Muscle of back (tissue), 11 donors: ENCODE results near the gene ARID1A. TPM values are rescaled to one million over a fixed set of nuclear protein-coding genes. Genes with fewer than 3 reads are reported as not detected.

Experiments
- DNase-seq, 3 donors: peaks; one replicate each; pipeline versions ENCODE4 v3.0.0 to v3.0.0-alpha.2; 2013
- polyA plus RNA-seq, 10 donors: library from polyadenylated mRNA; unstranded; fragments of 120-200 nt; gene quantifications; one replicate each; pipeline ENCODE4 v1.2.1, GENCODE V29; 2013; ENCODE audit not compliant: insufficient read length in 10 of 10

ARID1A gene
- polyA plus RNA-seq, 10 donors = 39.9 to 50.6 (median 45.2) TPM

DNA sequence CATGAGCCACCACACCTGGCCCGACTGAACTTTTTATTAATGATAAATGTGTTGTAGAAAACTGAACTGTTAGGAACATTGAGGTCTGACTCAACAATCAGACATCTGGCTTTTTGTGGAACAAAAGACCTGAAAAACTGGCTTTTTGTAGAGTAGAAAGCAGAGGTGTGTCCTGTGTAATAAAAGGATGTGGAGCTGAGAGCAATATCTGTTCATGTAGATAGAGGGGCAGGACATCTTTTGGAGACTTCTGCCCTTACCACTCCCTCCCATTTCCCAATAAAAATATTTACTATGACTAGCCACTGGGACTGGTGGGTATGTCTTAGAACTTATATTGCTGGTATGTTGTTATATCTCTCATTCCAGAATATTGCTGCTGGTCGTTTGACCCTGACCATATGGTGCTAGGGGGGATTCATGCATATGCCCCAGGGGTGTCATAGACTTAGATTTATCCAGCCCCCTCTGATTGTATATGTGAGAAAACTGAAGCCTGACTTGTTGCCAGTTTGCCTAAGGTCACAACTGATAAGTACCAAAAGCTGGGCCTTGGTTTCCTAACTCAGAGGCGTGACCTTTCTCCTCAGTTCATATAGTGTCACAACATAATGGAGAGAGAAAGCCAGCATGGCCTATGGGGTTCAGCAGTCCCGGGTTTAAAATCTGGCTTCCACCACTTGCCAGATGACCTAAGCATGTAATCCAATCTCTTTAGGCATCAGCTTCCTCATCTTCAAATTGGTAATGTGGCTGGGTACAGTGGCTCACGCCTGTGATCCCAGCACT is 58.5 kb downstream of the ARID1A start:
- DNase-seq = no peak

DNA sequence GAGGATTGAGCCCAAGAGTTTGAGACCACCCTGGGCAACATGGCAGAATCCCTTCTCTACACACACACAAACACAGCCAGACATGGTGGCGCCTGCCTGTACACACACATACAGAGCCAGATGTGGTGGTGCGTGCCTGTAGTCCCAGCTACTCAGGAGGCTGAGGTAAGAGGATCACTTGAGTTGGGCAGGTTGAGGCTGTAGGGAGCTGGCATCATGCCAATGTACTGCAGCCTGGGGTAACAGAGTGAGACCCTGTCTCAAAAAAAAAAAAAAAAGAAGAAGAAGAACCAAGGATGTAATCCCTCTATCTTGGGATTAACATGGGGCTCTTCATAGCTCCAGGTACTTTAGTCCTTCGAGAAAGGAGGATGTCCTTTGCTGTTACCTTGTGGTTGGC is 62.5 kb downstream of the ARID1A start:
- no peak for DNase-seq

DNA sequence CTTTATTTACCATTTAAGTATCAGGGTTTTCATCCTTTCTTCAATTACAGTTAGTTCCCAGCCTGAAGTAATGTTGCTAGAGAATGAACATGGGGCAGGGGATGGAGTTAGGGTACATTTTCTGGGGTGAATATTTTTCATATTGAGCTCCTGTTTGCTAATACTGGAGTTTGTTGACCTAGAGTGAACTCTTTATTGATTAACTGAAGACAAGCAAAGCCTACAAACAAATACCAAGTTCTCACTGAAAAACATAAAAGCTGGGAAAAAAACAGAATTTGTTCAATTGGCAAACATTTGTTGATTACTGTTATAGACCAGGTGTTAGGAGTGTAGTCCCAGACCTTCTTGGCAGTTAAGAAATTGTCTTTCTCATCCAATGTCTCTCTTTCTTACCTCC is 63.7 kb downstream of the ARID1A start:
- no peak for DNase-seq

DNA sequence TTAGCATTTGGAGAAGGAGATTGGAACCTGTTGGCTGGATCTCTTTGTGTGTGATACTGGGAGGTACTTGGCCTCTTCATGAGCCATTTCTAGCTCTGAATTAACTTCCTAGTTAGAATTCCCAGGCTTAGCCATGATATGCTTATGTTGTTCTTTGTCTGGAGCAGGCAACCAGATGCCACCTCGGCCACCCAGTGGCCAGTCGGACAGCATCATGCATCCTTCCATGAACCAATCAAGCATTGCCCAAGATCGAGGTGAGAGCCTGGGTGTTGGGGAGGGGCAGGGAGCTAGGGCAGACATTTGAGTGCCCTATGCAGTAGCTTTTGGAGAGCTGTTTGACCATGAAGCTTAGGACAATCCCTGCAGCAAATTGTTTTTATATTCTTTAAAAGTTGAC is 65.4 kb downstream of the ARID1A start:
- DNase-seq = no peak

DNA sequence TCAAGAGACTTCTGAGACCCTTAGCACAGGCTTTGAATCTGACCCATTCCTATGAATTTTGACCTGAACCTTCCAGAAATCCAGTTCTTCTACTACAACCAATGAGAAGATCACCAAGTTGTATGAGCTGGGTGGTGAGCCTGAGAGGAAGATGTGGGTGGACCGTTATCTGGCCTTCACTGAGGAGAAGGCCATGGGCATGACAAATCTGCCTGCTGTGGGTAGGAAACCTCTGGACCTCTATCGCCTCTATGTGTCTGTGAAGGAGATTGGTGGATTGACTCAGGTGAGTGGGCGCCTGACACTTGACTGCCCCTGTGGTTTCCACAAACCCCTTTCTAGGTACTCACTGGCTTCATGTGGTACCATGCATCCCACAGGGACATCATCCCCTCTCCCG is 71.9 kb downstream of the ARID1A start:
- DNase-seq = no peak

DNA sequence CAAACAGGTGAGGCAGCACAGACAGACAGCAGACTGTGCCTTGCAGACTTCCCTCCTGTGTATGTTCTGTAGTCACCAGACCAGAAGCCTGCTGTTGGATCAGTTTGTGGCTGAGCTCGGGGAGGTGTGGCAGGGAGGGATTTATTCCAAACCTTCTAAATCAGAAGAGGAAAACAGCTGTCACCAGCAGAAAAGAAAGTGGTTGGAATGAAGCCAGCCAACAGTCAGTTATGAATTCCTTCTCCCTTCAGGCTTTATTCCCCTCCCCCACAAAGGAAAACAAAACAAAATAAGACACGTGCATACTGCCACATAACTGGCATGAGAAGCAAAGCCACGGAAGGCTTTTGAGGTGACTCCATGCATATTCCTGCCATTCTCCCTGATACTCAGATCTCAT is 72.9 kb downstream of the ARID1A start:
- peak; percentile 16 to 71 (median 49) for DNase-seq

DNA sequence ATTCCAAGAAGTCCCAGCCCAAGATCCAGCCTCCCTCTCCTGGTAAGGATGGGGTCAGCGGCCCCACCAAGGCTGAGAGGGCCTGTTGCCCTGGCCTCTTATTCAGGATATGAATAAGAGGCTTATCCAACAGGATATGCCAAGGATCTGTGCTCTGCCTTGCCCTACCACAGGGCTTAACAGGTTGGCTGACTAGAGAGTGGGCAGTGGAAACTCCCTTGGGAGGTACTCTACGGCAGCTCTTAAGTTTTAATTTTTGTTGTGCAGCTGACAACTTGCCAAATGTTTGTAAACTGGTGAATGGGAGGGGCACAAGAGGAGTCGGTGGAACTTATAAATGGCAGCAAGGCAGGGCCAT is 75.4 kb downstream of the ARID1A start:
- no peak for DNase-seq

DNA sequence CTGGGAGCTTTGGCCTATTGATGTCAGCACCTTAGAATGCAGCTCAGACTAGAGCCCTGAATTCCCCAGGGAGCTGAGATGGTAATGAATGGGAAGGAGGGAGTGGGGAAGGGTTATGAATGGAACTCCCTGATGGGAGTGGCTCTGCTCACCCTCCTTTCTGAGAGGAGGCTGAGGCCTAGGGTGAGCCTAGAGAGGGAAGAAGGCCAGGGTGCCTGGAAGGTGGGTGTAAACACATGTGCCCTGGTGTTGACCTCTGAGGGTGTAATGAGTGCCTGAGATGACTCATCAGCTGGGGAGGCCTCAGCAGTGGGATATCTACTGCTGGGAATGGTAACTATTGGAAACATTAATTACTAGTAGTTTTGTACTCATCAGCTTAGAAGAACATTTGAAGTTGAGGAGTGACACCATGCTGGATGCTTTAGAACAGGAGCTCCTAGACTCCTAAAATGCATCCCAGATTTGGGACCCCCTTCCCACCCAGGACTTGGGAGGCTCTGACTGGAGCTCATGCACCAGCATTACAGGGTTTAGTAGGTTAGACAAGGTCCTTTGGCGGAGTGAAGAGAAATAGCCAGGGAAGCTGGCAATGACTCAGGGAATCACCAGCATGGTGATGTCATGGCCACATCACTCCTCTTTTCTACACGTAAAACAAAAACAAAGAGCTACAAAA is 76.0 kb downstream of the ARID1A start:
- DNase-seq = peak; percentile 16 to 92 (median 33)

DNA sequence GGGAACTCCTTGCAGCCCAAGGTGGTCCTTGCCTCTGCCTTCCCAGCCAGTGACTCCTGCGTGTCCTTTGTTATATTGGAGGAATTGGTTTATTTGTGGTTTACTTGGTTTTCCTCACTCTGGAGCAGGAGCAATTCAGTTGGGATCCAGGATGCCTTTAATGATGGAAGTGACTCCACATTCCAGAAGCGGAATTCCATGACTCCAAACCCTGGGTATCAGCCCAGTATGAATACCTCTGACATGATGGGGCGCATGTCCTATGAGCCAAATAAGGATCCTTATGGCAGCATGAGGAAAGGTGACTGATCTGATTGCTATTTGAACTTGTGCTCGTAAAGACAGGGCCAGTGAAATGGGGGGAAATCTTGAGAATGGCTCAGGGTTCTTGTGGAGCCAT is 76.9 kb downstream of the ARID1A start:
- peak in 1 of 3 donors; percentile 98 for DNase-seq

DNA sequence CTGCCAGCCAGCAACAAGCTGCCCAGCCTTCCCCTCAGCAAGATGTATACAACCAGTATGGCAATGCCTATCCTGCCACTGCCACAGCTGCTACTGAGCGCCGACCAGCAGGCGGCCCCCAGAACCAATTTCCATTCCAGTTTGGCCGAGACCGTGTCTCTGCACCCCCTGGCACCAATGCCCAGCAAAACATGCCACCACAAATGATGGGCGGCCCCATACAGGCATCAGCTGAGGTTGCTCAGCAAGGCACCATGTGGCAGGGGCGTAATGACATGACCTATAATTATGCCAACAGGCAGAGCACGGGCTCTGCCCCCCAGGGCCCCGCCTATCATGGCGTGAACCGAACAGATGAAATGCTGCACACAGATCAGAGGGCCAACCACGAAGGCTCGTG is 78.6 kb downstream of the ARID1A start:
- DNase-seq = no peak

DNA sequence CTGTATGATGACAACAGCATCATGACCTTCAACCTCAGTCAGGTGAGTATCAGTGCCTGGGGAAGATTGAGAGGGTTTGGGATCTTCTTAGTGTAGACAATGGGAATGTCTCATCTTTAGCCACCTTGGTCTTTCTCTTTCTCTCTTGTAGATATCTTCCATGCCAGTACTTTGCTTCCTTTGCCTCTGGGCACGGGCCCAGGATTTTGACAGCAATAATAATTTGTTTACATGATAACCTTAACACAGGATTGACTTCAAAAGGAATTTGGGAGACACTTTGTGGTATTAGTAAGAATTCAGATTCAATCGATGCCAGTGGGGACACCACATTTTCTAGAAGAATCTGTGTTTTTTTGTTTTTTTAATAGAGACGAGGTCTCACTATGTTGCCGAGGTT is 79.9 kb downstream of the ARID1A start:
- DNase-seq = no peak

DNA sequence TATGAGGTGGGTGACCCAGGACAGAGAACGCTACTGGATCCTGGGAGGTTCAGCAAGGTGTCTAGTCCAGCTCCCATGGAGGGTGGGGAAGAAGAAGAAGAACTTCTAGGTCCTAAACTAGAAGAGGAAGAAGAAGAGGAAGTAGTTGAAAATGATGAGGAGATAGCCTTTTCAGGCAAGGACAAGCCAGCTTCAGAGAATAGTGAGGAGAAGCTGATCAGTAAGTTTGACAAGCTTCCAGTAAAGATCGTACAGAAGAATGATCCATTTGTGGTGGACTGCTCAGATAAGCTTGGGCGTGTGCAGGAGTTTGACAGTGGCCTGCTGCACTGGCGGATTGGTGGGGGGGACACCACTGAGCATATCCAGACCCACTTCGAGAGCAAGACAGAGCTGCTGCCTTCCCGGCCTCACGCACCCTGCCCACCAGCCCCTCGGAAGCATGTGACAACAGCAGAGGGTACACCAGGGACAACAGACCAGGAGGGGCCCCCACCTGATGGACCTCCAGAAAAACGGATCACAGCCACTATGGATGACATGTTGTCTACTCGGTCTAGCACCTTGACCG is 83.4 kb downstream of the ARID1A start:
- no peak for DNase-seq

DNA sequence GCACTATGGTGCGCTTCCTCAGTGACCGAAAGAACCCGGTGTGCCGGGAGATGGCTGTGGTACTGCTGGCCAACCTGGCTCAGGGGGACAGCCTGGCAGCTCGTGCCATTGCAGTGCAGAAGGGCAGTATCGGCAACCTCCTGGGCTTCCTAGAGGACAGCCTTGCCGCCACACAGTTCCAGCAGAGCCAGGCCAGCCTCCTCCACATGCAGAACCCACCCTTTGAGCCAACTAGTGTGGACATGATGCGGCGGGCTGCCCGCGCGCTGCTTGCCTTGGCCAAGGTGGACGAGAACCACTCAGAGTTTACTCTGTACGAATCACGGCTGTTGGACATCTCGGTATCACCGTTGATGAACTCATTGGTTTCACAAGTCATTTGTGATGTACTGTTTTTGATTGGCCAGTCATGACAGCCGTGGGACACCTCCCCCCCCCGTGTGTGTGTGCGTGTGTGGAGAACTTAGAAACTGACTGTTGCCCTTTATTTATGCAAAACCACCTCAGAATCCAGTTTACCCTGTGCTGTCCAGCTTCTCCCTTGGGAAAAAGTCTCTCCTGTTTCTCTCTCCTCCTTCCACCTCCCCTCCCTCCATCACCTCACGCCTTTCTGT is 84.6 kb downstream of the ARID1A start:
- no peak for DNase-seq

DNA sequence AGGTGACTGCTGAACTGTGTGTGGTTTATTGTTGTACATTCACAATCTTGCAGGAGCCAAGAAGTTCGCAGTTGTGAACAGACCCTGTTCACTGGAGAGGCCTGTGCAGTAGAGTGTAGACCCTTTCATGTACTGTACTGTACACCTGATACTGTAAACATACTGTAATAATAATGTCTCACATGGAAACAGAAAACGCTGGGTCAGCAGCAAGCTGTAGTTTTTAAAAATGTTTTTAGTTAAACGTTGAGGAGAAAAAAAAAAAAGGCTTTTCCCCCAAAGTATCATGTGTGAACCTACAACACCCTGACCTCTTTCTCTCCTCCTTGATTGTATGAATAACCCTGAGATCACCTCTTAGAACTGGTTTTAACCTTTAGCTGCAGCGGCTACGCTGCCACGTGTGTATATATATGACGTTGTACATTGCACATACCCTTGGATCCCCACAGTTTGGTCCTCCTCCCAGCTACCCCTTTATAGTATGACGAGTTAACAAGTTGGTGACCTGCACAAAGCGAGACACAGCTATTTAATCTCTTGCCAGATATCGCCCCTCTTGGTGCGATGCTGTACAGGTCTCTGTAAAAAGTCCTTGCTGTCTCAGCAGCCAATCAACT is 85.5 kb downstream of the ARID1A start:
- no peak for DNase-seq

DNA sequence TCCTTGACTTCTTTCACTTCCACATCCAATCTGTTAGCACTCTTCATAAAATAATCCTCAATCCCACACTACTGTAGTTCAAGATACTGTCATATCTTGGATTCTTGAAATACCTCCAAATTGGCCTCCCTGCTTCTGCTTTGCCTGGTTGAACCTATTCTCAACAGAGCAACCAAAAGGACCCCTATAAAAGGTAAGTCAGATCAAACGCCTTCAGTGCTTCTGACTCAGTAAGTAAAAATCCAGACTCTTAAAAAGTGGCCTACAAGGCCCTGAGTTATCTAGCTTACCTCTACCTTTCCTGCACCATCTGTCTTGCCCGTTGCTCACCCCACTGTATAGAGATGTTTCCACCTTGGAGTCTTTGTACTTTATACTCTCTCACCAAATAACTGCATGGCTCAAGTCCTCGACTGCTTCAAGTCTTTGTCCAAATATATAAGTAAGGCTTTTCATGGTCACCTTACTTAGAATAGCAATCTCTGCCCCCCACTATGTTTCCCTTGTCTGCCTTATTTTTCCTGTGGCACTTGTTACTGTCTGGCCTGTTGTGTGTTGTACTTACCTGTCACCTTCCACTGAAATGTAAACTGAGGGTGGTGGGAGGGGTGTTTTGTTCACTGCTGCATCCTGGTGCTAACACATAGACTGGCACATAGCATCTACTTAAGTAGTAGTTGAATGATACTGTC is 86.9 kb downstream of the ARID1A start:
- no peak for DNase-seq

DNA sequence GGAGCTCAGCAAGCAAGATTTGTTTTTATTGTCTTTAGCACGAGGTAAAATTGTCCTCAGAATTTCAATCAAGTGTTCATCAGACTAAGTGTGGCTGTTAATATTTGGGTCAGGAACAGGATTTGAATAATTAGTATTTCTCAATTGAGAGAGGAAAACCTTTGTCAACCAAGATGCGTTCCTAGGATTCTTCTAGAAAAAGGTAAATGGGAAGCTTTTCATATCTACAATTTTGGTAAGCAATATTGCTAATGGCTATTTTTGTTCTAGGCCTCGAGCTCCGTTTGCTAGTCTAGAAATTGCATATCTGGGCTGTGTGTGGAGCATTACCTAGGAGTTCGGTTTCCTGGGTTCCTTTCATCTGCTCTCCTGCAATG is 87.8 kb downstream of the ARID1A start:
- no peak for DNase-seq

DNA sequence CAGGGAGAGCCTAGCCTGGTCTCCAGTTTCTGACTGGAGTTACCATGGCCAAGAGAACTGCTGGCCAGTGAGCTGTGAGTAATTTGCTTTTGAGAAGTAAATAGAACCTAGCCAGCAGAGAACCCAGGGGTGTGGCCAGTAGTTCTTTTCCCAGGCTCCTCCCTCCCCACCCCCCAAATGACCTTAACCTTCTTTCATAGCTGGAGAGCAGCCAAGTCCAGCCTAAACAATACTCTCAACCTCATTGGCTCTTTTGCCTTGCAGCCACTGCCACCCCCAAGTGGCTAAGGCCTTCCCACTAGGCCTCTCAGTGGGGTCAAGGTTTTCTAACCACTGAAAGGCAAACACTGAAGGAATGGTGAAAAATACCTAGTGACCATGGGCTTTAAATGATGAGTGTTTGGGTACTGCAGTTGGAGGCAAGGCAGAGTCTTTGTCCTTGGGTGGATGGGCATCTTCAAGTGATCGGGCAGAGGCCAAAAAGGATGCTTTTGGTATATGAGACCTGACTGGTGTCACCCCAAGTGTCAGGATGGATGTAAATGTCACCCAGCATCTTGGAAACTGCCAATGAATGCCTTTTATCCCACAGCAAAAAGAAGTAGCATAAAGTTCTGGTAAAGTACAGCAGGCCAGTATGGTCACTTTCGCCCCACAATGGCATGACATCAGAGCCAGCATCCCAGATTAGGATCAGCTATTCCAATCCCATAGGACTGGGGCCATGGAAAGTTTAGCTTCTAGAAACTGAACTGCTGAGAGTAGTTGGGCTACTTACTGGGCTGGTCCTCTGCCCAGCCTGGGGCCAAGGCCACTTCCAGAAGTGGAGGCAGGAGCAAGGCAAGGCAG is 88.4 kb downstream of the ARID1A start:
- DNase-seq = peak in 2 of 3 donors; percentile 12 to 42

DNA sequence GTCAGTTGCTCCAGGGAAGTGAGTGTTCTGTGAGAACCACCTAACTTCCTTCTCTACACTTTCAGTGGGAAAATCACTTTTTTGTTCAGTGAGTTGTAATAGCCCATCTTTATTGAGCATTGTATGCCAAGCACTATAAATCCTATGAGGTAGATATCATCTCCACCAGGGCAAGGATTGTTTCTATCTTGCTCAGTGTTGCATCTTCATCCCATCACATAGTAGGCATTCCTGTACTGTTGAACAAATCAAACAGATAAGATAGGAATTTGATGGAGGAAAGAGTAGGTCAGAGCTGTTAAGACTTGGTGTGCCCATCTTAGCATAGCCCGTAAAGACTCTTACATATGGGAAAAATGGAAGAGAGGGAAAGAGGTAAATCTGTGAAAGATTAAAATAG is 89.1 kb downstream of the ARID1A start:
- DNase-seq = no peak

DNA sequence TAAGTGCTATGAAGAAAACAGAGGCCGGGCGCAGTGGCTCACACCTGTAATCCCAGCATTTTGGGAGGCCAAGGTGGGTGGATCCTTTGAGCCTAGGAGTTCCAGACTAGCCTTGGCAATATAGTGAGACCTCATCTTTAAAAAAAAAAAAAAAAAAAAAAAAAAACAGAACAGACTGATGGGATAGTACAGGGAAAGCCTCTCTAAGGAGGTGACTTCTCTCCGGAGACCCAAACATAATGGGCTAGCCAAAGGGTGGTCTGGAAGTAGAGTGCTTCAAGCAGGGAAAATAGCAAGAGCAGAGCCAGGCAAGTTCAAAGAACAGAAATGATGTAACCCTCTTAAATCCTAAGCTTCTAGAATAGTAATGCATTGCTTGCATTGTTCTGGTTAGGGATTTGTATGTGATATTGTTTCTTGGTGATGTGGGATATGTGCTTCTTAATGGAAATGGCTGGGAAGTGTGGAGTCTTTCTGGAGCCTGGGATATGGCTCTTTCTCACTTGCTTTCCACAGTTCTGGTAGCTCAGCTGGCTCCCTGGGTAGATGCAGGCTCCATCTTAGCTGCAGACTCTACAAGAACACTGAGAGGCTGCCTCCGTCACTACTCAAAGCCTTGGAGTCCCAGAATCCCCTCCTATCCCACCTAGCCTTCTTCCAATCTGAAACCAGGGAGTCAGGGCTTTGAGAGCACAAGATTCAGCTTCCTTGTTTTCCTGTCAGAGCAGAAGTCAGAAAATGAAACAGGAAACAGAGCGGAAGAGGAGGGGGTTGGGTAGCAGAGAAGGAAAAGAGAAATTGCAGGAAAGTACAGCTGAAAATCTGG is 90.0 kb downstream of the ARID1A start:
- peak; percentile 30 to 83 (median 65) for DNase-seq
